Measurements from ENCODE around the gene YIF1B.
"Not testable (repeated sequence)": the region's sequence is repeated elsewhere in the genome, so short reads cannot be mapped to it uniquely, and the experiment has no call there.

YIF1B gene

GRCh38 chr19:38315657-38316476 is at the start of gene YIF1B:
Gene YIF1B, minus strand, starts transcription at chr19:38315947. Its CDS starts 30 bp downstream, at chr19:38315917.
- DNase-seq, result peak; percentile 98 to 99

- not testable (repeated sequence) for DNase-seq
Observed at GRCh38 chr19:38362946-38363688, 47.4 kb upstream of the YIF1B start.

GRCh38 chr19:38362076-38362945 is 46.6 kb upstream of the YIF1B start:
- DNase-seq, result no peak

- DNase-seq, result peak in 1 of 2 donors; percentile 61
Observed at GRCh38 chr19:38361633-38362075, 45.9 kb upstream of the YIF1B start.

- DNase-seq, result no peak
Observed at GRCh38 chr19:38360839-38361631, 45.3 kb upstream of the YIF1B start.

- DNase-seq, result no peak
Observed at GRCh38 chr19:38360351-38360750, 44.6 kb upstream of the YIF1B start.

- DNase-seq, result no peak
Observed at GRCh38 chr19:38359242-38360021, 43.7 kb upstream of the YIF1B start.

- DNase-seq, result no peak
Observed at GRCh38 chr19:38358071-38358470, 42.3 kb upstream of the YIF1B start.

- DNase-seq, result no peak
Observed at GRCh38 chr19:38355728-38356725, 40.3 kb upstream of the YIF1B start.

GRCh38 chr19:38352611-38353010 is 36.9 kb upstream of the YIF1B start:
- no peak for DNase-seq

GRCh38 chr19:38351865-38352395 is 36.2 kb upstream of the YIF1B start:
- DNase-seq, result no peak

GRCh38 chr19:38350883-38351282 is 35.1 kb upstream of the YIF1B start:
- no peak for DNase-seq

GRCh38 chr19:38346837-38347236 is 31.1 kb upstream of the YIF1B start:
- no peak for DNase-seq

- DNase-seq, result no peak
Observed at GRCh38 chr19:38340927-38341326, 25.2 kb upstream of the YIF1B start.

GRCh38 chr19:38339011-38339410 is 23.3 kb upstream of the YIF1B start:
- not testable (repeated sequence) for DNase-seq

- DNase-seq, result no peak
Observed at GRCh38 chr19:38337360-38337653, 21.6 kb upstream of the YIF1B start.

- peak; percentile 79 to 84 for DNase-seq
Observed at GRCh38 chr19:38336638-38337359, 21.1 kb upstream of the YIF1B start.

GRCh38 chr19:38335949-38336637 is 20.3 kb upstream of the YIF1B start:
- DNase-seq, result peak; percentile 91 to 92

- no peak for DNase-seq
Observed at GRCh38 chr19:38333245-38333644, 17.5 kb upstream of the YIF1B start.
